ENCODE data around the gene CACFD1.

Gene CACFD1

DNA sequence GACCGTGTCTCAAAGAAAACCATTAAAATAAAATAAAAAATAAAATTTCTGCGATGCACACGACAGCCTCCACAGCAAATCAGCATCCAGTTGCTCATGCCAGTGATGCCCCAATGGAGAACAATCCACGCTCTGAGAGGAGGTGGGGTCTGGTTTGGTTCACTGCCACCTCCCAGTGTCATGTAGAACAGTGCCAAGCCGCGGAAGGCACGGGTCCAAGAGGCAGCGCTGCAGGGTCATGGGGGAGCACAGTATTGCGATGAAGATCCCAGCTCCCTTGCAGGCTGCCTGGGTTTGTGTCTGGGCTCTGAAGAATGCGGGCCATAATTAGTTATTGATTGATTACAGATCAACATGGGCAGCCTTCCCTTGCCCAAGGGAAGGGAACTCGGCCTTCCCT, 6.1 kb upstream of the CACFD1 start:
- Histone ChIP-seq H3K9me2 (replicated peaks; ENCODE audit: control insufficient read depth, low read length) (no peaks in the 10 kb centered on the region), H3K4me1 (ENCODE audit: control insufficient read depth, low read length) (no peaks in the 10 kb centered on the region), H3K36me3 (ENCODE audit: control insufficient read depth, low read length) (no peaks in the 10 kb centered on the region), H3K27me3 (ENCODE audit: control insufficient read depth, low read length) (peaks cover 14% of the 10 kb centered on the region), H3K4me2 (ENCODE audit: low read length) (no peak overlapping the region), H3K4me3 (ENCODE audit: low read length) (no peak overlapping the region), H3K9me3 (ENCODE audit: control insufficient read depth, insufficient read depth, low read length) (no peaks in the 10 kb centered on the region), H4K20me1 (ENCODE audit: control insufficient read depth, insufficient read depth, low read depth, low read length) (no peaks in the 10 kb centered on the region), H3K79me2 (ENCODE audit: control insufficient read depth, low read length) (no peaks in the 10 kb centered on the region), H3K27ac (ENCODE audit: low read depth, low read length) (no peak overlapping the region), H3F3A (ENCODE audit: control insufficient read depth, insufficient read depth) (no peaks in the 10 kb centered on the region)
- TF ChIP-seq EZH2phosphoT487 (IDR thresholded peaks at IDR 0.05; ENCODE audit: borderline replicate concordance, low read length) = no peak
- TF ChIP-seq, protein P1, sequence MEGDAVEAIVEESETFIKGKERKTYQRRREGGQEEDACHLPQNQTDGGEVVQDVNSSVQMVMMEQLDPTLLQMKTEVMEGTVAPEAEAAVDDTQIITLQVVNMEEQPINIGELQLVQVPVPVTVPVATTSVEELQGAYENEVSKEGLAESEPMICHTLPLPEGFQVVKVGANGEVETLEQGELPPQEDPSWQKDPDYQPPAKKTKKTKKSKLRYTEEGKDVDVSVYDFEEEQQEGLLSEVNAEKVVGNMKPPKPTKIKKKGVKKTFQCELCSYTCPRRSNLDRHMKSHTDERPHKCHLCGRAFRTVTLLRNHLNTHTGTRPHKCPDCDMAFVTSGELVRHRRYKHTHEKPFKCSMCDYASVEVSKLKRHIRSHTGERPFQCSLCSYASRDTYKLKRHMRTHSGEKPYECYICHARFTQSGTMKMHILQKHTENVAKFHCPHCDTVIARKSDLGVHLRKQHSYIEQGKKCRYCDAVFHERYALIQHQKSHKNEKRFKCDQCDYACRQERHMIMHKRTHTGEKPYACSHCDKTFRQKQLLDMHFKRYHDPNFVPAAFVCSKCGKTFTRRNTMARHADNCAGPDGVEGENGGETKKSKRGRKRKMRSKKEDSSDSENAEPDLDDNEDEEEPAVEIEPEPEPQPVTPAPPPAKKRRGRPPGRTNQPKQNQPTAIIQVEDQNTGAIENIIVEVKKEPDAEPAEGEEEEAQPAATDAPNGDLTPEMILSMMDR (IDR thresholded peaks at IDR 0.05; ENCODE audit: low read depth, low read length, poor library complexity, severe bottlenecking) = no peak

DNA sequence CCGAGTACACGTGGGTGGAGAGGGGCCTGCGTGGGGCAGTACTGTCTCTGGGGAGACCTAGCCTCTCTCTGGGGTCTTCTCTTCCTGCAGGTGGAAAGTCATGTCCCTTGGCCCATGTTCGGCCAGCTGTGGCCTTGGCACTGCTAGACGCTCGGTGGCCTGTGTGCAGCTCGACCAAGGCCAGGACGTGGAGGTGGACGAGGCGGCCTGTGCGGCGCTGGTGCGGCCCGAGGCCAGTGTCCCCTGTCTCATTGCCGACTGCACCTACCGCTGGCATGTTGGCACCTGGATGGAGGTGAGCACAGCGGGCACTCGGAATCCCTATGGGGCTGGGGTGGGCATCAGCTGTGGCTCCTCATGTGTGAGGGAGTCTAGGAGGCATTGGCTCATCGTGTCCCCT, 5.5 kb upstream of the CACFD1 start:
- peaks cover 6% of the 10 kb centered on the region for H3K4me1 ChIP-seq (ENCODE audit: control insufficient read depth, low read length)
- H3K4me3 ChIP-seq (ENCODE audit: low read length) = no peak overlapping the region
- no peak overlapping the region for H3K27ac ChIP-seq (ENCODE audit: low read depth, low read length)
- no peaks in the 10 kb centered on the region for H3K9me3 ChIP-seq (ENCODE audit: control insufficient read depth, insufficient read depth, low read length)
- no peaks in the 10 kb centered on the region for H3F3A ChIP-seq (ENCODE audit: control insufficient read depth, insufficient read depth)
- no peaks in the 10 kb centered on the region for H3K9me2 ChIP-seq (replicated peaks; ENCODE audit: control insufficient read depth, low read length)
- no peaks in the 10 kb centered on the region for H3K36me3 ChIP-seq (ENCODE audit: control insufficient read depth, low read length)
- no peaks in the 10 kb centered on the region for H3K79me2 ChIP-seq (ENCODE audit: control insufficient read depth, low read length)
- H3K27me3 ChIP-seq (ENCODE audit: control insufficient read depth, low read length) = peaks cover 19% of the 10 kb centered on the region
- H4K20me1 ChIP-seq (ENCODE audit: control insufficient read depth, insufficient read depth, low read depth, low read length) = no peaks in the 10 kb centered on the region
- TF ChIP-seq, protein P1 (IDR thresholded peaks at IDR 0.05; ENCODE audit: low read depth, low read length, poor library complexity, severe bottlenecking) = no peak
- no peak for TF ChIP-seq EZH2phosphoT487 (IDR thresholded peaks at IDR 0.05; ENCODE audit: borderline replicate concordance, low read length)
- no peak overlapping the region for H3K4me2 ChIP-seq (ENCODE audit: low read length)

DNA sequence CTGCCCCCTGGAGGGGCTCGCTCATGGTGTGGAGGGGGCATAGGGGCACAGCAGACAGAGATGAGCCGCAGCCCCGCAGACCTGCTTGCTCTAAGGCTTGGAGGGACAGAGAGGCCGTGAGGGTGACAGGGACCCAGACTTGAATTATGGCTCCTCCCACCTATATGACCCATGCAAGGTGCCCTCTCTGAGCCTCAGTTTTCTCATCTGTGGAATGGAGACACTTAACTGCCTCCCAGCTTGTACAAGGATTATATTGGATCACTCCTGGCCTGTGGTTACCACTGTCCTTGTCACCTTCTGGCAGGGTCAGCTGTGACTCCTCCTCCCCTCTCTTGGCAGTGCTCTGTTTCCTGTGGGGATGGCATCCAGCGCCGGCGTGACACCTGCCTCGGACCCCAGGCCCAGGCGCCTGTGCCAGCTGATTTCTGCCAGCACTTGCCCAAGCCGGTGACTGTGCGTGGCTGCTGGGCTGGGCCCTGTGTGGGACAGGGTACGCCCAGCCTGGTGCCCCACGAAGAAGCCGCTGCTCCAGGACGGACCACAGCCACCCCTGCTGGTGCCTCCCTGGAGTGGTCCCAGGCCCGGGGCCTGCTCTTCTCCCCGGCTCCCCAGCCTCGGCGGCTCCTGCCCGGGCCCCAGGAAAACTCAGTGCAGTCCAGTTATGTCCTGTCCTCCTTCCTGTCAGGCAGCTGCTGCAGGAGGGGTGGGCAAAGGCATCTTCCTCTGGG, 4.7 kb upstream of the CACFD1 start:
- Histone ChIP-seq H3K9me3 (ENCODE audit: control insufficient read depth, insufficient read depth, low read length) (no peaks in the 10 kb centered on the region), H3F3A (ENCODE audit: control insufficient read depth, insufficient read depth) (no peaks in the 10 kb centered on the region), H3K9me2 (replicated peaks; ENCODE audit: control insufficient read depth, low read length) (no peaks in the 10 kb centered on the region), H3K27me3 (ENCODE audit: control insufficient read depth, low read length) (peaks cover 19% of the 10 kb centered on the region), H3K4me2 (ENCODE audit: low read length) (no peak overlapping the region), H4K20me1 (ENCODE audit: control insufficient read depth, insufficient read depth, low read depth, low read length) (no peaks in the 10 kb centered on the region), H3K27ac (ENCODE audit: low read depth, low read length) (no peak overlapping the region), H3K79me2 (ENCODE audit: control insufficient read depth, low read length) (no peaks in the 10 kb centered on the region), H3K4me3 (ENCODE audit: low read length) (no peak overlapping the region), H3K36me3 (ENCODE audit: control insufficient read depth, low read length) (no peaks in the 10 kb centered on the region), H3K4me1 (ENCODE audit: control insufficient read depth, low read length) (peaks cover 8% of the 10 kb centered on the region)
- no peak for TF ChIP-seq EZH2phosphoT487 (IDR thresholded peaks at IDR 0.05; ENCODE audit: borderline replicate concordance, low read length)
- TF ChIP-seq, protein P1 (IDR thresholded peaks at IDR 0.05; ENCODE audit: low read depth, low read length, poor library complexity, severe bottlenecking) = no peak

Data from DOHH2 (cell line).